A549 (cell line): ENCODE results near the gene VAMP5.
"Not testable (repeated sequence)": the region's sequence is repeated elsewhere in the genome, so short reads cannot be mapped to it uniquely, and the experiment has no call there.

Source experiments
- CEBPB ChIP-seq, 2 experiments: fragments of >200 bp in 1 of 2; sonication (Bioruptor Twin) in 1 of 2; formaldehyde crosslinking in 1 of 2; IDR thresholded peaks; 2 replicates each; pipeline ENCODE4 v1.6.1; 2012 to 2016
- CHD2 ChIP-seq: fragments of 150-350 bp; IDR thresholded peaks from 2 replicates; pipeline ENCODE4 v1.6.1; 2014; ENCODE audit warnings: low read length; ENCODE audit not compliant: partially characterized antibody

DNA sequence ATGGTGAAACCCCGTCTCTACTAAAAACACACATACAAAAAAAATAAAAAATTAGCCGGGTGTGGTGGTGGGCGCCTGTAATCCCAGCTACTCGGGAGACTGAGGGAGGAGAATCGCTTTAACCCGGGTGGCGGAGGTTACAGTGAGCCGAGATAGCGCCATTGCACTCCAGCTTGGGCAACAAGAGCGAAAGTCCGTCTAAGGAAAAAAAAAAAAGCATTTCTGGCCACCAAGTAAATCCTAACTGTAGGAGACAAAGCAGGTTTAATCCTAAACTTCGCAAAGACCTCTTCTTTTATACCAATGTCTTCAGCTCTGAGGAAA is 23.9 kb upstream of the VAMP5 start:
- not testable (repeated sequence) for TF ChIP-seq CEBPB (IDR thresholded peaks at IDR 0.05); CHD2
